GM12878 (cell line): ENCODE results near the gene FIG4. TPM values are rescaled to one million over a fixed set of nuclear protein-coding genes. Genes with fewer than 3 reads are reported as not detected.
A peak's percentile ranks its signal among the peaks of the same experiment; 100 is the strongest.

Experiments
- ATAC-seq: fragments of 200-7000 bp; cut with Tn5 transposase; 3 replicates; pipeline ENCODE4 v1.9.1; 2020; ENCODE audit warnings: mild to moderate bottlenecking, moderate library complexity
- BruUV-seq: library from RNA; stranded (reverse); fragments of 400-500 nt; replicated peaks from 2 replicates; lab custom pipeline; 2021; lab: Mats Ljungman, UMichigan
- CTCF ChIA-PET: fragments of 300-600 bp; sonication (Branson Sonifier 250); formaldehyde crosslinking; extraction: SDS; loops from one replicate; lab custom pipeline; 2021; ENCODE audit warnings: inconsistent platforms; lab: Yijun Ruan, JAX
- POLR2A ChIA-PET: fragments of 350-600 bp; formaldehyde crosslinking; extraction: SDS; loops from one replicate; lab custom pipeline; 2021; ENCODE audit warnings: inconsistent platforms; lab: Charles Lee
- RAD21 ChIA-PET: fragments of 300-600 bp; sonication (Branson Sonifier 250); formaldehyde crosslinking; loops from one replicate; lab custom pipeline; 2023; ENCODE audit warnings: antibody characterized with exemption; ENCODE audit not compliant: unreplicated experiment; lab: Charles Lee
- SMC1A ChIA-PET: fragments of 300-600 bp; sonication (Branson Sonifier 250); formaldehyde crosslinking; loops from one replicate; lab custom pipeline; 2023; ENCODE audit not compliant: unreplicated experiment, uncharacterized antibody; lab: Charles Lee
- DNase-seq: peaks from one replicate; pipeline ENCODE4 v3.0.0-alpha.2; 2011; ENCODE audit warnings: low read depth, low spot score
- FAIRE-seq: peaks from 3 replicates; lab custom pipeline; 2011; peaks lifted over from hg19 to GRCh38; lab: Jason Lieb, UNC
- H2AFZ ChIP-seq: 2 replicates; pipeline ENCODE4 v1.6.0; 2011; ENCODE audit warnings: low read depth, low read length, control low read depth; ENCODE audit not compliant: control insufficient read depth
- H3K27ac ChIP-seq: 2 replicates; pipeline ENCODE4 v1.5.1; 2011; ENCODE audit warnings: control low read depth; ENCODE audit not compliant: control insufficient read depth, insufficient read depth
- H3K27me3 ChIP-seq, 2 experiments: replicated peaks in 1 of 2; 2 replicates each; pipeline versions ENCODE4 v1.6.0 to v1.6.1; 2011; ENCODE audit warnings: low read length in 1 of 2; ENCODE audit not compliant: control insufficient read depth in 2 of 2, insufficient read depth in 2 of 2
- H3K36me3 ChIP-seq, 2 experiments: 2 replicates each; pipeline ENCODE4 v1.5.1; 2011; ENCODE audit warnings: low read length in 1 of 2; ENCODE audit not compliant: control insufficient read depth in 2 of 2, insufficient read depth in 2 of 2
- H3K4me1 ChIP-seq: 2 replicates; pipeline ENCODE4 v1.6.1; 2011; ENCODE audit warnings: mild to moderate bottlenecking, low read length, moderate library complexity, mixed read lengths; ENCODE audit not compliant: control insufficient read depth, insufficient read depth
- H3K4me2 ChIP-seq: 2 replicates; pipeline ENCODE4 v1.6.0; 2011; ENCODE audit warnings: control low read depth; ENCODE audit not compliant: control insufficient read depth, insufficient read depth
- H3K4me3 ChIP-seq: fragments of 200-600 bp; sonication (generic); 2 replicates; pipeline ENCODE4 v1.5.1; 2016
- H3K79me2 ChIP-seq: 2 replicates; pipeline ENCODE4 v1.6.0; 2011; ENCODE audit warnings: low read length; ENCODE audit not compliant: control insufficient read depth, insufficient read depth
- H3K9ac ChIP-seq: 2 replicates; pipeline ENCODE4 v1.8.0; 2011; ENCODE audit warnings: low read length, control low read depth, mixed read lengths; ENCODE audit not compliant: control insufficient read depth, insufficient read depth
- H3K9me3 ChIP-seq: replicated peaks from 3 replicates; pipeline ENCODE4 v1.5.1; 2011; ENCODE audit warnings: mild to moderate bottlenecking, low read length; ENCODE audit not compliant: control insufficient read depth, insufficient read depth
- H4K20me1 ChIP-seq: 2 replicates; pipeline ENCODE4 v1.6.0; 2011; ENCODE audit not compliant: control insufficient read depth, insufficient read depth
- ASH2L ChIP-seq: fragments of 300-600, 200-600 bp; sonication (generic); IDR thresholded peaks from 2 replicates; pipeline ENCODE4 v1.6.1; 2017; ENCODE audit warnings: low read depth, mild to moderate bottlenecking, borderline replicate concordance
- E2F8 ChIP-seq: fragments of 450-650 bp; IDR thresholded peaks from 2 replicates; pipeline ENCODE4 v1.6.1; 2018; ENCODE audit warnings: mild to moderate bottlenecking, low read depth, moderate library complexity; ENCODE audit not compliant: partially characterized antibody
- IKZF2 ChIP-seq, 2 experiments: fragments of 450-650 bp; IDR thresholded peaks; 2 replicates each; pipeline ENCODE4 v1.6.1; 2017; ENCODE audit warnings: mild to moderate bottlenecking in 2 of 2, moderate library complexity in 2 of 2
- MXI1 ChIP-seq: fragments of 150-350 bp; IDR thresholded peaks from 2 replicates; pipeline ENCODE4 v1.6.1; 2011; ENCODE audit warnings: low read depth, mild to moderate bottlenecking, inconsistent platforms, low read length, improper control_type of control experiment
- RBBP5 ChIP-seq: fragments of 200-600 bp; sonication (generic); conservative IDR thresholded peaks from 2 replicates; pipeline ENCODE4 v1.6.1; 2016
- RELA ChIP-seq: fragments of 450-650 bp; IDR thresholded peaks from 2 replicates; pipeline ENCODE4 v1.8.0; 2014; ENCODE audit warnings: borderline replicate concordance; ENCODE audit not compliant: partially characterized antibody
- SMC3 ChIP-seq: IDR thresholded peaks from 2 replicates; pipeline ENCODE4 v1.6.1; 2011; ENCODE audit warnings: low read length, improper control_type of control experiment, borderline replicate concordance
- SPI1 ChIP-seq: IDR thresholded peaks from 2 replicates; pipeline ENCODE4 v1.6.1; 2011; ENCODE audit warnings: low read depth, mild to moderate bottlenecking, low read length, moderate library complexity, borderline replicate concordance; ENCODE audit not compliant: insufficient read depth
- STAT3 ChIP-seq: IDR thresholded peaks from 2 replicates; pipeline ENCODE4 v1.6.1; 2011; ENCODE audit warnings: low read depth, low read length, improper control_type of control experiment
- SUZ12 ChIP-seq: fragments of 200-600 bp; sonication (generic); IDR thresholded peaks from one replicate; pipeline ENCODE4 v1.6.1; 2018; ENCODE audit warnings: antibody characterized with exemption, mild to moderate bottlenecking; ENCODE audit not compliant: unreplicated experiment
- ZNF207 ChIP-seq: fragments of 450-650 bp; IDR thresholded peaks from 2 replicates; pipeline ENCODE4 v1.6.1; 2014; ENCODE audit warnings: antibody characterized with exemption, mild to moderate bottlenecking, borderline replicate concordance
- ZNF384 ChIP-seq: IDR thresholded peaks from 2 replicates; pipeline ENCODE4 v1.6.1; 2012; ENCODE audit warnings: low read depth, mild to moderate bottlenecking, low read length, improper control_type of control experiment, borderline replicate concordance
- ZNF687 ChIP-seq: fragments of 450-650 bp; IDR thresholded peaks from 2 replicates; pipeline ENCODE4 v1.6.1; 2017; ENCODE audit warnings: mild to moderate bottlenecking, moderate library complexity
- in situ Hi-C: fragments of 300-500 bp; cut with MboI; formaldehyde crosslinking; loops from 9 replicates; pipeline ENCODE4 v1.14.3; 2018; ENCODE audit warnings: mixed read lengths
- intact Hi-C: fragments of 100-400 bp; cut with micrococcal nuclease; formaldehyde crosslinking; loops from one replicate; pipeline ENCODE4 v1.14.2; 2022; ENCODE audit not compliant: unreplicated experiment
- polyA plus RNA-seq, 11 experiments: library from polyadenylated mRNA; depleted of rRNA in 4 of 11; unstranded in 6 of 11; stranded (reverse) in 5 of 11; fragments of >200 nt; fragmentation: Nextera tagmentation in 4 of 11; fragmentation: Illumina TruSeq in 1 of 11; extraction: Ambion mirVana in 4 of 11; extraction: Trizol in 1 of 11; gene quantifications; 1 replicate in 1 of 11; 2 replicates in 10 of 11; pipeline versions ENCODE4 v1.2.1 to v1.2.3, GENCODE V29; 2011 to 2016; ENCODE audit warnings: inconsistent platforms in 2 of 11, missing spikeins in 2 of 11, low read depth in 1 of 11
- total RNA-seq, 4 experiments: library from RNA; depleted of rRNA in 3 of 4; stranded (reverse); fragments of >200 nt in 3 of 4; fragmentation: Illumina TruSeq in 1 of 4; extraction: Trizol in 1 of 4; gene quantifications; 2 replicates each; pipeline versions ENCODE4 v1.2.1 to v1.2.3, GENCODE V29; 2013 to 2021
- TF ChIP-seq, protein P1 (sequence below): IDR thresholded peaks from 2 replicates; pipeline ENCODE4 v1.6.1; 2011; ENCODE audit warnings: low read depth, mild to moderate bottlenecking, low read length, moderate library complexity, borderline replicate concordance; ENCODE audit errors: extremely low read depth
- TF ChIP-seq, protein P2 (sequence below): IDR thresholded peaks from 2 replicates; pipeline ENCODE4 v1.6.1; 2011; ENCODE audit warnings: borderline replicate concordance, low read depth, mild to moderate bottlenecking, moderate library complexity, mixed read lengths, low read length; ENCODE audit not compliant: insufficient read depth; ENCODE audit errors: extremely low read length

FIG4 gene
- total and polyA plus RNA-seq, 10 of the 15 experiments (the other 5 are each of a cell fraction or from before 2014, with no cell fraction given): 3.8 to 23.2 (median 11.8) TPM

DNA sequence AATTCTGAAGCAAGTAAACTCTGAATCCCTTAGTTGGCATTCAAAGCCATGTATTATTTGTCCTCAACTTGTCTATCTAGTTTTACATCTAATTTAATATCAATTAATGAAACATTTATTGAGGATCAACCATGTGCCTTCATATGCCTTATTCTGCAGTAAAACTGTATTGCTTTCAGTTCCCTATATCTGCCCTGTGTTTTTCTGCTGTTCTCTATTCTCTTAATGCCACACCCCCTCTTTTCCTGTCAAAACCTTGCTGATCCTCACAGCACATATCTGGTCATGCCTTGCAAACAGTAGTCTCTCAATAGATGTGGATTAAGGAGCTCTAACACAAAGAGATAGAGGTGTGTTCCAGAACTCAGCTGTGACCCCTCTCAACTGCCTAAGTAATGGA lies 2.0 kb downstream of the FIG4 start:
- DNase-seq: no peak
- in situ Hi-C loops (loop anchor here (10.0 kb wide), 1 partner anchor 168 kb away; no protein-coding TSS in a partner anchor), intact Hi-C loops (loop anchor here (5.0 to 10.0 kb wide), 2 partner anchors 96 to 492 kb away; partner anchors contain the start of gene CDC40)
- ChIA-PET POLR2A (interaction anchor here (1.9 kb wide), 1 partner anchor 201 kb away, joined by 10 read pairs; no protein-coding TSS in a partner anchor), RAD21 (interaction anchor here (0.7 to 1.8 kb wide), 5 partner anchors 10 to 346 kb away, joined by 3 to 13 read pairs (median 5); partner anchors contain the start of gene CD164), CTCF (interaction anchor here (0.6 to 5.1 kb wide), 6 partner anchors 9 to 661 kb away, joined by 3 to 41 read pairs (median 6); no protein-coding TSS in a partner anchor), SMC1A (interaction anchor here (0.6 to 5.0 kb wide), 7 partner anchors 10 to 493 kb away, joined by 3 to 35 read pairs (median 5); no protein-coding TSS in a partner anchor)
- H3K27ac ChIP-seq: 0 out of 2 replicates have a peak overlapping the region, but pooled peaks have one; percentile 17
- no peaks in the 10 kb centered on the region for H4K20me1 ChIP-seq
- H3K36me3 ChIP-seq: no peaks in the 10 kb centered on the region
- ATAC-seq: peak; percentile 48
- no TSS peak for BruUV-seq
- H3K9ac ChIP-seq: no peak overlapping the region; the same call in 1 of the 2 replicates
- H3K9me3 ChIP-seq: no peaks in the 10 kb centered on the region
- peak; percentile 64 for FAIRE-seq
- no peaks in the 10 kb centered on the region for H3K27me3 ChIP-seq
- no peak overlapping the region; the same call in 1 of the 2 replicates for H2AFZ ChIP-seq
- peaks cover 8% of the 10 kb centered on the region for H3K79me2 ChIP-seq
- peak overlapping the region; percentile 91; the same call in 1 of the 2 replicates for H3K4me3 ChIP-seq
- H3K4me1 ChIP-seq: peaks cover 5% of the 10 kb centered on the region
- H3K4me2 ChIP-seq: peak overlapping the region; percentile 64
- TF ChIP-seq STAT3 (no peak), SUZ12 (no peak), ZNF207 (no peak), ASH2L (no peak), RBBP5 (no peak), ZNF384 (no peak), RELA (peak; percentile 8), IKZF2 (IDR thresholded peaks at IDR 0.05) (no peak; a peak in 1 of 4 replicates), SPI1 (peak; percentile 92), E2F8 (peak; percentile 38), SMC3 (no peak), ZNF687 (no peak), MXI1 (peak; percentile 64)
- TF ChIP-seq, protein P1, sequence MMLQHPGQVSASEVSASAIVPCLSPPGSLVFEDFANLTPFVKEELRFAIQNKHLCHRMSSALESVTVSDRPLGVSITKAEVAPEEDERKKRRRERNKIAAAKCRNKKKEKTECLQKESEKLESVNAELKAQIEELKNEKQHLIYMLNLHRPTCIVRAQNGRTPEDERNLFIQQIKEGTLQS: no peak
- TF ChIP-seq, protein P2, sequence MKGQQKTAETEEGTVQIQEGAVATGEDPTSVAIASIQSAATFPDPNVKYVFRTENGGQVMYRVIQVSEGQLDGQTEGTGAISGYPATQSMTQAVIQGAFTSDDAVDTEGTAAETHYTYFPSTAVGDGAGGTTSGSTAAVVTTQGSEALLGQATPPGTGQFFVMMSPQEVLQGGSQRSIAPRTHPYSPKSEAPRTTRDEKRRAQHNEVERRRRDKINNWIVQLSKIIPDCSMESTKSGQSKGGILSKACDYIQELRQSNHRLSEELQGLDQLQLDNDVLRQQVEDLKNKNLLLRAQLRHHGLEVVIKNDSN: no peak
